GM18870 (cell line): ENCODE measurements around the gene SPIB.
"Not testable (repeated sequence)": the region's sequence is repeated elsewhere in the genome, so short reads cannot be mapped to it uniquely, and the experiment has no call there.

ENCODE experiments used
- ATAC-seq: cut with Tn5 transposase; IDR thresholded peaks from one replicate; pipeline ENCODE4 v1.9.1; 2021; ENCODE audit warnings: moderate library complexity; ENCODE audit not compliant: unreplicated experiment

Gene SPIB

GRCh38 chr19:50418176-50419021, at the start of gene SPIB:
TSS of gene SPIB (plus strand) at chr19:50418938. CDS start at chr19:50418963, 25 bp downstream.
- ATAC-seq: no peak

DNA sequence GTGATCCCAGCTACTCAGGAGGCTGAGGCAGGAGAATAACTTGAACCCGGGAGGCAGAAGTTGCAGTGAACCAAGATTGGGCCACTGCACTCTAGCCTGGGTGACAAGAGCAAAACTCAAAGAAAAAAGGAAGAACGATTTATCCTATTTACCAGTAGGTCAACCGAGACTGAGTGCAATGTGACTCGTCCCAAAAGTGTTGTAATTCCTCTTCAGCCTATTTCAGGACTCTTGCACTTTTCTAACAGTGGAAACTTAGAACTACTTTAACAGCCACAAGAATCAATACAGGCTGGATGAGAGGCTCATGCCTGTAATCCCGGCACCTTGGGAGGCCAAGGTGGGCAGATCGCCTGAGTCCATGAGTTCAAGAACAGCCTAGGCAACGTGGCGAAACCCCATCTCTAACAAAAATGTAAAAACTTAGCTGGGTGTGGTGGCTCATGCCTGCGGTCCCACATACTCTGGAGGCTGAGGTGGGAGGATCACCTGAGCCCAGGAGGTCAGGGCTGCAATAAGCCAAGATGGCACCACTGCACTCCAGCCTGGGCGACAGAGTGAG, 46.7 kb upstream of the SPIB start:
- ATAC-seq: no peak

DNA sequence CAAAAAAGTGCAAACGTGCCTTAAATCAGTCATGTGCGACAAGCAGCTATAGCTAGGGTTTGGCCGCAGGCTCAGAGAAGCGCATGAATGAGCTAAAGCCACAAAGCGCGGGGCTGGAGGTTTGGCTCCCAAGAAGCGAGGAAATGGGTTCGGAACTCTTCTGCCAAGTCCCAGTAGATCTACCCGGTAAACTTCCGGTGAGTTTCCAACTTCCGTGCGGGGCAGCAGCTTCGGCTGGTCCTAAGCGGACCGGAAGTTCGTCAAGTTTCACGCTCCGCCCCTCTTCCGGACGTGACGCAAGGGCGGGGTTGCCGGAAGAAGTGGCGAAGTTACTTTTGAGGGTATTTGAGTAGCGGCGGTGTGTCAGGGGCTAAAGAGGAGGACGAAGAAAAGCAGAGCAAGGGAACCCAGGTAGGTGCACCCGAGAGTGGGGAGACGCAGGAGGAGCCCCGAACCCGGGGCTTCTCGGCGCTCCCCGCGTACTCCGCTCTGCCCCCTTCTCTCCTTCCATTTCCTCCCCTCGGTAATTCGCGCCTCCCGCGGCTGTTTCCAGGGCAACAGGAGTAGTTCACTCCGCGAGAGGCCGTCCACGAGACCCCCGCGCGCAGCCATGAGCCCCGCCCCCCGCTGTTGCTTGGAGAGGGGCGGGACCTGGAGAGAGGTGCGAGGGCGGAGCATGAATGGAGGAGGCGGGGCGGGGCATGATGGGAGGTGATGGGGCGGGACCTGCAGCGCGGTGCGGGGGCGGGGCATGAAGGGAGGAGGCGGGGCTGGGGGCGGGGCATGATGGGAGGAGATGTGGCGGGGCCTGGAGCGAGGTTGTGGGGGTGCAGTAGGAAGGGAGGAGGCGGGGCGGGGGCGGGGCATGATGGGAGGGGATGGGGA, 42.3 kb upstream of the SPIB start, which contains the start of gene NR1H2:
Gene NR1H2 (plus strand): TSS at position 292 of the 885 bp plus-strand sequence. CDS start 1,149 bp downstream, outside the sequence.
- ATAC-seq: peak; percentile 79

- no peak for ATAC-seq
Measured at GRCh38 chr19:50377051-50377461, 41.7 kb upstream of the SPIB start.

DNA sequence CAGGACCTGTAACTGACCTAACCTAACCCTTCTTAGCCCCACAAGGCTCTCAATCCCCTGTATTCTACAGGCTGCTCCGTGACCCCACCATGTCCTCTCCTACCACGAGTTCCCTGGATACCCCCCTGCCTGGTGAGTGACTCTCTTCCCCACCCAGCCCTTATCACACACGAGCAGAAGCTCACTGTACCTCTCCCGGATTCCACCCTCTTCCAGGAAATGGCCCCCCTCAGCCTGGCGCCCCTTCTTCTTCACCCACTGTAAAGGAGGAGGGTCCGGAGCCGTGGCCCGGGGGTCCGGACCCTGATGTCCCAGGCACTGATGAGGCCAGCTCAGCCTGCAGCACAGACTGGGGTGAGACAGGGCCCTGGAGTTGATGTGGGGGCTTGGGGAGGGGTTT, 41.2 kb upstream of the SPIB start:
- ATAC-seq: no peak

GRCh38 chr19:50378169-50378862, 40.4 kb upstream of the SPIB start:
- no peak for ATAC-seq

DNA sequence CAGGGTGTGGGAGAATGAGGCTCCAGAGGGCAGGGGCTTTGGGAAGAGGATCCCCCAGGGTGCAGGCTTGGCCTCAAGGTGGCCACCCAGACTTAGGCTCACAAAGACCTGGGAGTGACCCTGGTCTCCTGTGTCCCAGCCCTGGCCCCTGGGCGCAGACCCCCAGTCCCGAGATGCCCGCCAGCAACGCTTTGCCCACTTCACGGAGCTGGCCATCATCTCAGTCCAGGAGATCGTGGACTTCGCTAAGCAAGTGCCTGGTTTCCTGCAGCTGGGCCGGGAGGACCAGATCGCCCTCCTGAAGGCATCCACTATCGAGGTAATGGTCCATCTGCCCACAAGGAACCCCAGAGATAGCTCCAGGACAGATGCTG, 39.9 kb upstream of the SPIB start:
- ATAC-seq: no peak

DNA sequence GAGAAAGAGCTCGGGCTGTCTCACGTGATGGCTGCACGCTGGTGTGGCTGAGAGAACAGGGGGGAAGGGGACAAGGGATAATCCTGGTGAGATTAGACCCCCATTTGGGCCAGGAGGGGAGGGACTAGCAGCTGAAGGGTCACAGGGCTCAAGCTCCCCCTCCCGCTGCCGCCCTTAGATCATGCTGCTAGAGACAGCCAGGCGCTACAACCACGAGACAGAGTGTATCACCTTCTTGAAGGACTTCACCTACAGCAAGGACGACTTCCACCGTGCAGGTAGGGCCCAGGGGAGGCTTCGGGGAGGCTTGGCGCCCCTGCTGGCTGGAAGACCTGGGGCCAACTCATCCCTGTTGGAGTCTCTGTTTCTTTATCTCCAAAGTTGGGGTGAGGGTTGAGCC, 39.1 kb upstream of the SPIB start:
- ATAC-seq: no peak

DNA sequence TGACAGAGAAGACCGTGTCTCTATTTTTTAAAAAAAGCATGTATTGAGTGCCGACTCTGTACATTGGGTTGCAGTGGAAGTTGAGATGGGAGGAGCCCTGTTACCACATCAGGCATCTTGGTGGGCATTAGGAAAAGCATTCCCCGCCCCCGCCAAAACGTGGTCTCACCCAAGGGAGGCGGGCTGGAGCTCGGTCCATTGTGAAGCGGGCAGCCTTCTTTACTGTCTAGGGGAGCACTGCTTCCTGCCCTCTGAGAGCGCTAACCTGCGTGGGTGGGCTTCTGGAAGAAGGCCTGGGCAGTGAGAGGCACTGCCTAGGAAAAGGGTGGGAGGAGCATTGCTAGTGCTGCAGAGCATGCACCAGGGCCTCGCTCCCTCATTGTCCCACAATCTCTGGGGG, 38.6 kb upstream of the SPIB start:
- no peak for ATAC-seq

DNA sequence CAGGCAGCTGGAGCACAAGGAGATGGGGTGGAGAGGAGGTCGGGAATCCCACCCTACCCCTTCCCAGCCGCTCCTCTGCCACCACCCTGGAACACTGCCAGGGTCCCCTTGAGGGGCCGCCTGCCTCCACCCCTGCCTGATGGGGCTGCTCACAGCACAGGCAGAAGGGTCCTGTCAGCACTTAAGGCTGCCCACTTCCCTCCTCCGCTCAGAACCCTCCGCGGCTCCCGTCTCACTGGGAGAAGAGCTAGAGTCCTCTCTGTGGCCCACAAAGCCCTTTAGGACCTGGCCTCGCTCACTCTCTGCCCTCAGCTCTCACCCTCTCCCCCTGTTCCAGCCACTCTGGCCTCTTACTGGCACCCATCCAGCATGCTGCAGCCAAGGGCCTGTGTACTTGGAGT, 38.0 kb upstream of the SPIB start:
- ATAC-seq: no peak

DNA sequence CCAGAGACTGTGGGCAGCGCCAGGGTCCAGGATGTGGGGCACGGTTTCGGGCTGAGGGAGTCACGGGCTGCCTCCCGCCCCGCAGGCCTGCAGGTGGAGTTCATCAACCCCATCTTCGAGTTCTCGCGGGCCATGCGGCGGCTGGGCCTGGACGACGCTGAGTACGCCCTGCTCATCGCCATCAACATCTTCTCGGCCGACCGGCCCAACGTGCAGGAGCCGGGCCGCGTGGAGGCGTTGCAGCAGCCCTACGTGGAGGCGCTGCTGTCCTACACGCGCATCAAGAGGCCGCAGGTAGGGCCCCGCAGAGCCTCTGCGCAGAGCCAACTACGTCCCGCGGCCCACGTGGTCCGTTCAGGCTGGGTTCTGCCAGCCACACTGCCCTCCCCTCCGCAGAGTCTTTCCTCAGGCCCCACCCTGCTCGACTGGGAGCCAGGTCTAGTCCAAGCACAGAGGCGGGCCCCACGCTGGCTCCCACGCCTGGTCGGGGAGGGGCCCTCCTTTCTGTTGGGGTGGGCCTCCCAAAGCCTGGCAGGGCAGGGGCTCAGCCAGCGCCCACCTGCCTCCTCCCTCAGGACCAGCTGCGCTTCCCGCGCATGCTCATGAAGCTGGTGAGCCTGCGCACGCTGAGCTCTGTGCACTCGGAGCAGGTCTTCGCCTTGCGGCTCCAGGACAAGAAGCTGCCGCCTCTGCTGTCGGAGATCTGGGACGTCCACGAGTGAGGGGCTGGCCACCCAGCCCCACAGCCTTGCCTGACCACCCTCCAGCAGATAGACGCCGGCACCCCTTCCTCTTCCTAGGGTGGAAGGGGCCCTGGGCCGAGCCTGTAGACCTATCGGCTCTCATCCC, 36.6 kb upstream of the SPIB start:
- ATAC-seq: no peak

GRCh38 chr19:50383001-50383851, 35.5 kb upstream of the SPIB start:
- no peak for ATAC-seq

GRCh38 chr19:50383852-50384684, 34.7 kb upstream of the SPIB start, which contains the start of gene POLD1:
TSS of gene POLD1 (plus strand) at chr19:50384347. CDS start at chr19:50398852, 14,505 bp downstream.
- ATAC-seq: peak; percentile 85

- no peak for ATAC-seq
Measured at GRCh38 chr19:50384685-50385535, 33.8 kb upstream of the SPIB start.

DNA sequence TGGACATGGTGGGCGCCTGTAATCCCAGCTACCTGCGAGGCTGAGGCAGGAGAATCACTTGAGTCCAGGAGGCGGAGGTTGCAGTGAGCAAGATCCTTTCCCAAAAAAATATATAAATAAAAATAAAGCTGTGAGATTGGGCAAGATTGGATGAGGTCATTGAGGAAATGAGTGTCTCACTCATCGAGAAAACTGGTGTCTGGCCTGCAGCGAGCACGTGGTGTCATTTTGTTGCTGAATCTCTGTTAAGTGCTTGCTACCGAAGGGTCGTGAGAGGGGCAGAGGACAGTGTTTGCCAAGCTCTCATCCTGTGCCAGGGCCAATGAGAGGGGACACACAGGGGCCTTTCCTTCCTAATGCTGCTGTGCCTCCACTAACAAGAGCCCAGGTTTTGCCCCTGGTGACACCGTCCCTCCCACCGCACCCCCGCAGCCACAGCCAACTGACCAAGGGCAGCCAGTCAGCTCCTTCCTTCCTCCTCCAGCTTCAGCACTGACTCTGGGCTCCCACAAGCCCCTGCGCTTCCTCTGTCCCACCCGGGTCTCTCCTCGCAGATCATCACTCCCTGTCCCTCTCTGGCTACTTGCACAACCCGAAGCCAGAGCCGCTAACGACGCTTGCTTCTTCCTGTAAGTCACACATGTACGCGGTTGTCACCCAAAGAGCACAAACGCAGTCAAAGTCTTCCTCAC, 31.4 kb upstream of the SPIB start:
- no peak for ATAC-seq

DNA sequence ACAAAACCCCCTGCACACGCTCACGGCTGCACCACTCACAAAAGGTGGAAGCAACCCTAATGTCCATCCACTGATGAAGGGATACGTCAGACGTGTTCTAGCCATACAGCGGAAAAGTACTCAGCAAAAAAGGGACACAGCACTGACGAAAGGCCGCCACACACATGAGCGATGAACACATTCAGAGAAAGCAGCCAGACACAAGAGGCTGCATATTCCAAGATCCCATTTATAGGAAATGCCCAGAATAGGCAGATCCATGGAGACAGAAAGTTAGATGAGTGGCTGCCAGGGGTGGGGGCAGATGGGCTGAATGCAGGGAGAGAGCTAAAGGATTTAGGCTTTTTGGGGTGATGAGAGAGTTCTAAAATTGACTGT, 30.9 kb upstream of the SPIB start:
- no peak for ATAC-seq

GRCh38 chr19:50390295-50390694, 28.4 kb upstream of the SPIB start:
- ATAC-seq: not testable (repeated sequence)
